Stimulated activated CD4-positive, alpha-beta T cell treated with anti-CD3 and anti-CD28 coated beads, Interleukin-15, amount 100 ng/mL, for 24 hours (primary cell): Measurements from ENCODE around the gene PDE8B.

ENCODE experiments used
- DNase-seq: peaks from one replicate; pipeline ENCODE4 v3.0.0-alpha.2; 2020

The PDE8B gene

GRCh38 chr5:77210091-77210963 is at the start of gene PDE8B:
Gene PDE8B (plus strand): TSS chr5:77210680. CDS start chr5:77210926, 246 bp downstream.
- DNase-seq: peak; percentile 38

GRCh38 chr5:77163453-77163852 is 47.0 kb upstream of the PDE8B start:
- no peak for DNase-seq

GRCh38 chr5:77167063-77167462 is 43.4 kb upstream of the PDE8B start:
- no peak for DNase-seq

GRCh38 chr5:77167695-77168121 is 42.8 kb upstream of the PDE8B start:
- DNase-seq: no peak

- DNase-seq: no peak
These were observed 42.2 kb upstream of the PDE8B start for GRCh38 chr5:77168161-77168878.

- DNase-seq: no peak
These were observed 41.6 kb upstream of the PDE8B start for GRCh38 chr5:77168879-77169244.

GRCh38 chr5:77170196-77170890 is 40.1 kb upstream of the PDE8B start:
- DNase-seq: no peak

- no peak for DNase-seq
These were observed 39.2 kb upstream of the PDE8B start for GRCh38 chr5:77171141-77171910.

GRCh38 chr5:77172713-77173328 is 37.7 kb upstream of the PDE8B start:
- no peak for DNase-seq

GRCh38 chr5:77174526-77174925 is 36.0 kb upstream of the PDE8B start:
- no peak for DNase-seq

GRCh38 chr5:77175231-77175630 is 35.2 kb upstream of the PDE8B start:
- no peak for DNase-seq

GRCh38 chr5:77176429-77176828 is 34.1 kb upstream of the PDE8B start:
- DNase-seq: no peak

GRCh38 chr5:77177576-77177975 is 32.9 kb upstream of the PDE8B start:
- DNase-seq: no peak

- peak; percentile 22 for DNase-seq
These were observed 30.1 kb upstream of the PDE8B start for GRCh38 chr5:77180167-77181081.

GRCh38 chr5:77181173-77181572 is 29.3 kb upstream of the PDE8B start:
- DNase-seq: no peak

GRCh38 chr5:77181596-77182304 is 28.7 kb upstream of the PDE8B start:
- no peak for DNase-seq

- no peak for DNase-seq
These were observed 28.1 kb upstream of the PDE8B start for GRCh38 chr5:77182367-77182766.

- DNase-seq: no peak
These were observed 23.7 kb upstream of the PDE8B start for GRCh38 chr5:77186652-77187370.

GRCh38 chr5:77189421-77189820 is 21.1 kb upstream of the PDE8B start:
- no peak for DNase-seq
